Ishikawa (cell line): ENCODE results near the gene COL8A2.

Source experiments
- CEBPB ChIP-seq: IDR thresholded peaks from 2 replicates; pipeline ENCODE4 v1.6.1; 2012
- CREB1 ChIP-seq: IDR thresholded peaks from 2 replicates; pipeline ENCODE4 v1.6.1; 2012; ENCODE audit warnings: low read depth
- EGR1 ChIP-seq: IDR thresholded peaks from 2 replicates; pipeline ENCODE4 v1.6.1; 2012
- EP300 ChIP-seq: IDR thresholded peaks from 2 replicates; pipeline ENCODE4 v1.6.1; 2012; ENCODE audit warnings: borderline replicate concordance
- MAX ChIP-seq: IDR thresholded peaks from 2 replicates; pipeline ENCODE4 v1.6.1; 2012
- RAD21 ChIP-seq: IDR thresholded peaks from 2 replicates; pipeline ENCODE4 v1.6.1; 2012; ENCODE audit warnings: low read depth
- REST ChIP-seq: IDR thresholded peaks from 2 replicates; pipeline ENCODE4 v1.6.1; 2012; ENCODE audit warnings: low read depth, mild to moderate bottlenecking
- USF1 ChIP-seq: IDR thresholded peaks from 2 replicates; pipeline ENCODE4 v1.6.1; 2012
- YY1 ChIP-seq: IDR thresholded peaks from 2 replicates; pipeline ENCODE4 v1.6.1; 2012; ENCODE audit warnings: low read depth
- ZBTB7A ChIP-seq: IDR thresholded peaks from 2 replicates; pipeline ENCODE4 v1.6.1; 2012; ENCODE audit warnings: low read depth

GRCh38 chr1:36070349-36070748, 54.7 kb downstream of the COL8A2 start:
- TF ChIP-seq RAD21, result no peak
- TF ChIP-seq MAX, result no peak
- no peak for TF ChIP-seq CREB1
- TF ChIP-seq REST, result no peak
- no peak for TF ChIP-seq YY1
- no peak for TF ChIP-seq CEBPB
- TF ChIP-seq USF1, result no peak
- TF ChIP-seq EGR1, result no peak
- no peak for TF ChIP-seq EP300
- TF ChIP-seq ZBTB7A, result no peak
